HK-2 (cell line): Measurements from ENCODE around the gene ZCCHC24.

Source experiments
- DNase-seq: peaks from one replicate; pipeline ENCODE4 v3.0.0-alpha.2; 2018; ENCODE audit not compliant: unreplicated experiment

Gene ZCCHC24

DNA sequence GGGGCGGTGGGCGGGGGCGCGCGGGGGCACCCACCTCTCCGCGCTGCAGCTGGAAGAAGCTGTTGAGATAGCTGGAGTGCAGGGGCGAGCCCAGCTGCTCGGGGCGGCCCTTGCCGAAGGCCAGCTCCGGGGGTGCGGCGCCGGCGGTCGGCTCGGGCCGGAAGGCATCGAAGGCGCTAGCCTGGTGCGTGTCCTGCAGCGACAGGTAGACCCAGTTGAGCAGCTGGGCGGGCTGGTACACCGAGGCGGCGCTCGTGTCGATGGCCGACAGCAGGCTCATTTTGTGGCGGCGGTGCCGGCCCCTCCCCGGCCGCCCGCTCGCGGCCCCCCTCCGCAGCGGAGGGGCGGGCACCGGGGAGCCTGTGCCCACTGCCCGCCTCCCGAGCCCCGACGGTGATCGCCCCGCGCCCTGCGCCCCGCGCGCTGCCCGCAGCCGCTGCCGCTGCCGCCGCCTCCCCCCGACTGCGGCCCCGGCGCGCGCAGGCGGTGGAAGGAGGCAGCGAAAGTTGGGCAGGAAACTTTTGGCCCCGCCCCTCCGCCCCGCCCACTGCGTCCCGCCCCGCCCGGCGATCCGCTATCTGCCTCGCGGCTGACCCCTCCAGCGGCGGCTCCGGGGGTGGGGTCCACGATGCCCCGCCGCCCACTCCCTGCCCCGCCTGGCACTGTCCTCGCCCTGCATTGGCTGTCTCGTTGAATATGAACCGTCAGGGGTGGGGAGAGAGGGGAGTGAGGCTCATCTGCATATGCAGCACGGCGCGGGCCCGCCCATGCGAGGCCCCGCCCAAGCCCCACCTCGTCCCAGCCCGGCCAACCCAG is at the start of gene ZCCHC24:
Gene ZCCHC24, minus strand, starts transcription at position 464 of the 816 bp plus-strand sequence. Its CDS starts 184 bp downstream, at position 280.
- peak; percentile 99 for DNase-seq

DNA sequence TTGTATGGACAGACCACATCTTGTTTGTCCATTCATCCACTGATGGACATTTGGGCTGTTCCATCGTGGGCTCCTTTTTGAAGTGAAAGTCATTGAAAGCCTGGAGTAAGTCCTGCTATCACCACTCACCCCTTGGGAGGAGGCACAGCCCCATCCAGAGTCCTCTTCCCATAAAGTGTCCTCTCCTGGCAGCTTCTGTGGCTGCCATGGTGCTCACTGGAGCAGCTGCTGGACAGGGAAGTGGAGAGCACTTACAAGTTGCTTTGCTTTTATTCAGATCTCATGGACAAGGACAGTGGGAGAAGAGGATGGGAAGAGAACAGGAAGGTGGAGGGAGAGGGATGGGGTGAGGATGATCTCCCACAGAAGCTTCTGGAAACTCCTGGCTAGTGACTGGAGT is 48.4 kb upstream of the ZCCHC24 start:
- no peak for DNase-seq

DNA sequence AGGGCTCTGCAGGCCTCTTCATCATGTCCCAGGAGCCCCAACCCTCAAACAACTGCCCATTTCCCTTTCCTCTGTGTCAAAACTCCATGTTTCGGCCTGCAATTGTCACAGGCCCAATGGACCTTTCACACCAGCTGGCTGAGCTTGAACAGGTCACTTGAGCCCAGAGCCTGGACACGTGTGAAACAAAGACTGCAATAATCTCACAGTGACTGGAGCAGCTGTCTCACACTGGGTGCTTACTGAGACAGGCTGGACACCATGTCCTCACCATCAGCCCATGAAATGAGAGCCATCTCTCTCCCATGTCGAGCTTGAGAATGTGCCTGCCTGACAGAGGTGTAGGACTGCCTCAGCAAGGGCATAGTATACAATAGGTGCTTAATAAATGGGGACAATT is 47.4 kb upstream of the ZCCHC24 start:
- no peak for DNase-seq

DNA sequence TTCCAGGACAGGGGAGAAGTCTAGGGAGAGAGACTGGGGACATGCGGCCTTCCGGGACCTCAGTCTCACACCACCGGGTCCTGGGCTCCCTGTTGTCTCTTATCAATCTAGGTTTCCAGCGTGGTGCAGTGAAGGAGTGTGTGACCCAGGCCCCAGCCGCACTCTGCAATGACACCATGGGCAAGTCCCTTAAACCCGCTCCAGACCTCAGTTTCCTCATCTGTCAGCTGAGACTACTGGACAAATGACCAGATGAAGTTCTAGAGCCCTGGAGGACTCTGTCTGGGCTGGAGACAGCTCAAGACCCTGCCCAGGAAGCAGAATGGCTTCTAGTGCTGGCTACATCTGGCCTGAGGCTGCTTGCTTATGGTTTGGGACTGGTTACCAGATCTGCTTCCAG is 46.8 kb upstream of the ZCCHC24 start:
- DNase-seq, result no peak

DNA sequence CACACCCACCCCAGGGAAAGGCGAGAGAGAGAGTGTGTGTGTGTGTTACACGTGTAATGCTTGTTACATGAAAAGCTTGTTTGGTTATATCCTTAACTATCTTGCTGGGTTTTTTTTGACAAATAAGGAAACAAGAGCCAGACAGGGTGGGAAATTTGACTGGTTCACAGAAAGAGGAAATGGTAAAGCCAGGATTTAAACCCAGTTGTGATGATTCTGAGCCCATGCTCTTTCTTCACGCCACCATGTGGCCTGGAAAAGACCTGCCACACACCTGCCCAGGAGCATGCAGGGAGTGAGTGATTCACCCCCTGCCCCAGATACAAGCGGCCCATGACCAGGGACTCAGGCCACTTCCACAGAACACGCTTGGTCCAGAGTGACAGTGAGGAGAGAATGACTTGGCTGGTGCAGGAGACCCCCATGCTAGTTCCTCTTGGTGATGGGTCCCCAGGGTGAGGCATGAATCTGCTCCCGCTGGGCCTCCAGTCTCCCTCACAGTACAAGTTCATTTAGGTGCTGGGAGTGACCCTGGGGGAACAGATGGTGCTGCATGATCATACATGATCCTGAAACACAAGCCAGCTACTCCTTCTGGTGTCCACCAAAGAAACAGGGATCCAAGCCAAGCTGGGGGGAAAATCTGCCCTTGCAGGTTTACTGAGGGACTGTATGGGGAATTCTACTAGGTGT is 45.9 kb upstream of the ZCCHC24 start:
- no peak for DNase-seq

GRCh38 chr10:79490400-79491142 is 45.1 kb upstream of the ZCCHC24 start:
- no peak for DNase-seq

GRCh38 chr10:79488870-79489269 is 43.4 kb upstream of the ZCCHC24 start:
- peak; percentile 38 for DNase-seq

DNA sequence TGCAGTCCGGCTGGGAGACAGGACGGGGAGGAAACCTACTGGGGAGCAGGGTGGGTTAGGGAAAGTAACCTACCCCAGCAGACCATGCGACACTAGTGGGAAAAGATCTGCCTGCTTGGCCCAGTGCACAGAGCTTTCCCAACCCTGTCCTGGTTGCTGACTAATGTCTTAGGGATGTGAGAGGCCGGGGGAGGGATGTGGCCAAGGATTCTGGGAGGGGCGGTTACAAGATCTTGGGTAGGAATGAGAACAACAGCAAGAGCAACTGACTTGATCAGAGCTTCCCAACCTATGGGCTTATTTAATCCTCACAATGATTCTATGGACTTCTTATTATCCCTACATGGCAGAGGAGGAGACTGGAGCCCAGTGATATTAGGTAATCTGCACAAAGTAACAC is 42.9 kb upstream of the ZCCHC24 start:
- DNase-seq, result peak; percentile 83

GRCh38 chr10:79487296-79488194 is 42.1 kb upstream of the ZCCHC24 start:
- DNase-seq, result peak; percentile 43

DNA sequence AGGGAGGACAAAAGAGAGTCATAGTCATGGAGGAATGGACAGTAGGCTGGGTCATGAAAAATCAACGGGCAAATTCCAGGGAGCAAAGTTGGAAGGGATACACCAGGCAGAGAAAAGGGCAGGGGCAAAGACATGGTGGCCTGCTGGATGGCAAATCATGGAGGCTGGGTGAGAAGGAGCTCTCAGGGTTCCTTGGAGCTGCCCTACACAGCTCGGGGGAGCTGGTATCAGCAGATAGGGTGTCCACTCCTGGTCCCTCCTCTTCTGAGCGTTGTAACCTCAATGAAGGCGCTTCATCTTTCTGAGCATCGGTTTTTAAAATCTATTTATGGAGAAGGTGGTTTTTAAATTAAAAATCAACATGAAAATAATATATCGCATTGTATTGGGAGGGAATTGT is 39.1 kb upstream of the ZCCHC24 start:
- no peak for DNase-seq

- no peak for DNase-seq
Observed at GRCh38 chr10:79483948-79484347, 38.5 kb upstream of the ZCCHC24 start.

DNA sequence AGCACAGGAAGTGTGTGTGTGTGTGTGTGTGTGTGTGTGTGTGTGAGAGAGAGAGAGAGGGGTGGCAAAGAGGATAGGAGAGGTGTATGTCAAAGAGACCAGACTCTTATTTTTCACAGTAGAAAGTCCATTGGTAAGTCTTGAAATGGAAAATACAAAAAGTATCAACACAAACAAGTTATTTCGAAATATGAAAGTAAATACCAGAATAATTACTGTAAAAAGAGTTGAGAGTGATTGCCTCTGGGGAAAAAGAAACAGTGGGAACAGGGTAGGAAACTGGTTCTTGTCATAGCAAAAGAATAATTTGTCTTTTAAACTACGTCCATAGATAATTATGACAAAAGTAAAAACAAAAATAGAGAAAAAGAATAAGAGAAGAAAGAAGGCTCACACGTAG is 37.9 kb upstream of the ZCCHC24 start:
- DNase-seq, result no peak

DNA sequence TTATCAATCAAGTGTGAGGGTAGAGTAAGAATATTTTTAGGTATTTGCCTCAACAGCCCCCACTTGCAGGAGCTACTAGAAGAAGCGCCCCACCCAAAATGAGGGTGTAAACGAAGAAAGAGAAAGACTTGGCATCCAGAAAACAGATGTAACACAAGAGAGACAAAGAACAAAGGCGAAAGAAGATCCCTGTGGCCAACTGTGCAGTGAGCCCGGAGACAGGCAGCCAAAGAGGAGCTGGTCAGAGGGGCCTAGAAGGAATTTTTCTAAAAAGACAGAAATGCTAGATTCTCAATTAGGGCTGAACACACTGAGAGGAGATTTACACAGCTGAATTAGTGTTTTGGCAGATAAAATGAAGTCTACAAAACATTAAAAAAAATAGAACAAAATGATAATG is 37.3 kb upstream of the ZCCHC24 start:
- DNase-seq, result no peak

- no peak for DNase-seq
Observed at GRCh38 chr10:79482304-79482703, 36.9 kb upstream of the ZCCHC24 start.

DNA sequence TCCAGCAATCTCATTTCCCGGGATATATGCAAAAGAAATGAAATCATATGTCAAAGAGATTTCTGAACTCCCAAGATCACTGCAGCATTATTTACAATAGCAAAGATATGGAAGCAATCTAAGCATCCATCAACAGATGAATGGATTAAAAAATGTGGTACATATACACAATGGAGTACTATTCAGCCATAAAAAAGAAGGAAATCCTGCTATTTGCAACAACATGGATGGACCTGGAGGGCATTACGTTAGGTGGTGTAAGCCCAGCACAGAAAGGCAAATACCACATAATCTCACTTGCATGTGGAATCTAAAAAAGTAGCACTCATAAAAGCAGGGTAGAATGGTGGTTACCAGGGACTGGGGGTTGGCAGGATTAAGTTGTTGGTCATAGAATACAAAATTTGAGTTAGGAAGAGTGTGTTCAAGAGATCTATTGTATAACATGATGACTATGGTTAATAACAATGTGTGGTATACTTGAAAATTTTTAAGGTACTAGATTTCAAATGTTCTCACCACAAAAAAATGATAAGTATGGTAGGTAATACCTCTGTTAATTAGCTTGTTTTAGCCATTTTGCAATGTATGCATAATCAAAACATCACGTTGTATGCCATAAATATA is 34.0 kb upstream of the ZCCHC24 start:
- no peak for DNase-seq

DNA sequence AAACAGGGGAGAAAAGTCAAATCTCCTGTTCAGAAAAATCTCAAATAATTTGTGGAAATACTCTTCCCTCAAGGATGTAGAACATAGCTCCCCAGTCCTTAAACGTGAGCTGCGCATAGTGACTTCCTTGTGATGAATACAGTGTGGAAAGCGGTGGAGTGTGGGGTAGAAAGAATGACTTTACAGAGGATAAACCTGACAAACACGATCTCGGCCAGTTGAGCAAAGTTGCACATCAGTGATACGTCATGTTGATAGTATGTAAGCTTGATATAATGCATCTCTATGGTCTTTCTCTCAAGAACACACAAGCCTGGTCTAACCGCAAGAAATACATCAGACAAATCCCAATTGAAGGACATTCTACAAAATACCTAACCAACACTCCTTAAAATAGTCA is 32.0 kb upstream of the ZCCHC24 start:
- DNase-seq, result no peak

GRCh38 chr10:79476645-79477044 is 31.2 kb upstream of the ZCCHC24 start:
- DNase-seq, result no peak

- no peak for DNase-seq
Observed at GRCh38 chr10:79475877-79476276, 30.5 kb upstream of the ZCCHC24 start.

DNA sequence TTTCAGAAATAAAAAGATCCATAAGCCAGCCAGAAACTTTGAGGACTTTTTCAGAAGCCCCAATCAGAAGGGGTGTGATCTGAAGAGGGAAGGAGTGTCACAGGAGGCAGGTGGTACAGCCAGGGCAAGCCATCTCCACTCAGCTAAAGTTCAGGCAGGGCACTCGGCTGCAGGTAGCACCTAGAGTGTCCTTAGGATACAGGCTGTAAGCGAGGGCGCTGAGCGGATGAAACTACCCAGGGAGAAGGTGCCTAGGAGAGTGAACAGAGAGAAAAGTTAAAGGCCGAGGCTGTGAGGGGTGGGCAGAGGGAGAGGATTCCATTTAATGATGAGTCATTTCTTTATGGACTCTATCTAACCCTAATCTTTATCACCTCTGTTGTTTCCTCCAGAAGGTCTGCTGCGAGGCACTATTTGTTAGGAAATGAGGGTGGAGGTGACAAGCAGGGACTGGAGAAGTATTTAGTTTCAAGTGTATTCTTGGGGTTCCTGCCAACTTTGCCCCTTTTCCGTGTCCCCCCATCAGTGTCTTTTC is 29.8 kb upstream of the ZCCHC24 start:
- no peak for DNase-seq

DNA sequence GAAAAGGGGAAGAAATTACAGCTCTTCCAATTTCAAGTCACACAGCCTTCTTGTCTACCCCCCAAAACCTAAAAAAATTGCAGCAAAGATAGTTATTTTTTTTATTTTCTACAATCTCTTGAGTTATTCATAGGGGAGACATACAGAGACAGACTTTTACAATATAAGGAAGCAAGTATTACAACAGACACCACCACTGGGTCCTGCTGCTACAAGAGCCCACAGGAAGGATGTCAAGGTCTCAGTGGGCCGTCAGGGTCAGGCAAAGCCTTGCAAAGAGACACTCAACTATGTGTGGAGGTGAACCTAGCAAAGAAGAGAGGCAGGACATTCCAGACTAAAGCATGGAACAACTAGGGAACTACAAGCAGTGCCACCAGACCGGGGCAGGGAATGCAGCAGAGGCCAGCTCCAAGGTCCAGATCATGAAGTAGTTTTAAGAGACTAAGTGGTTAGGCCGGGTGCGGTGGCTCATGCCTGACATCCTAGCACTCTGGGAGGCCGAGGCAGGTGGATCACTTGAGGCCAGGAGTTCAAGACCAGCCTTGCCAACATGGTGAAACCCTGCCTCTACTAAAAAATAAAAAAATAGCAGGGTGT is 28.2 kb upstream of the ZCCHC24 start:
- no peak for DNase-seq
